HG02885 (cell line): ENCODE results near the gene IGFBP4.

Source experiments
- ATAC-seq: cut with Tn5 transposase; IDR thresholded peaks from one replicate; pipeline ENCODE4 v1.9.1; 2021; ENCODE audit warnings: mild to moderate bottlenecking; ENCODE audit not compliant: unreplicated experiment, poor library complexity

IGFBP4 gene

GRCh38 chr17:40485851-40486521 lies 42.7 kb downstream of the IGFBP4 start:
- ATAC-seq, result no peak

GRCh38 chr17:40486522-40487370 lies 43.5 kb downstream of the IGFBP4 start:
- no peak for ATAC-seq

GRCh38 chr17:40487371-40488020 lies 44.2 kb downstream of the IGFBP4 start:
- ATAC-seq, result no peak

GRCh38 chr17:40490289-40490853 lies 47.1 kb downstream of the IGFBP4 start:
- no peak for ATAC-seq

- ATAC-seq, result no peak
These were observed 47.7 kb downstream of the IGFBP4 start for GRCh38 chr17:40490982-40491381.

GRCh38 chr17:40491486-40491885 lies 48.2 kb downstream of the IGFBP4 start:
- ATAC-seq, result no peak

- no peak for ATAC-seq
These were observed 50.4 kb downstream of the IGFBP4 start for GRCh38 chr17:40493697-40494096.

- ATAC-seq, result no peak
These were observed 51.9 kb downstream of the IGFBP4 start for GRCh38 chr17:40495140-40495539.

- ATAC-seq, result no peak
These were observed 52.9 kb downstream of the IGFBP4 start for GRCh38 chr17:40496170-40496569.

GRCh38 chr17:40496634-40497420 lies 53.6 kb downstream of the IGFBP4 start:
- ATAC-seq, result no peak

- ATAC-seq, result no peak
These were observed 54.4 kb downstream of the IGFBP4 start for GRCh38 chr17:40497695-40498094.

- no peak for ATAC-seq
These were observed 55.2 kb downstream of the IGFBP4 start for GRCh38 chr17:40498281-40499084.

GRCh38 chr17:40499551-40500189 lies 56.4 kb downstream of the IGFBP4 start:
- no peak for ATAC-seq

- no peak for ATAC-seq
These were observed 56.9 kb downstream of the IGFBP4 start for GRCh38 chr17:40500190-40500589.

GRCh38 chr17:40500709-40501108 lies 57.5 kb downstream of the IGFBP4 start:
- no peak for ATAC-seq

GRCh38 chr17:40501499-40501911 lies 58.3 kb downstream of the IGFBP4 start, which contains the start of gene TNS4:
TNS4 (minus strand) TSS chr17:40501623; CDS start chr17:40496425, 5,198 bp downstream.
- no peak for ATAC-seq

- ATAC-seq, result no peak
These were observed 59.5 kb downstream of the IGFBP4 start for GRCh38 chr17:40502716-40503115.

GRCh38 chr17:40503154-40503553 lies 59.9 kb downstream of the IGFBP4 start:
- no peak for ATAC-seq

- no peak for ATAC-seq
These were observed 63.5 kb downstream of the IGFBP4 start for GRCh38 chr17:40506786-40507185.
